HG02870 (cell line): ENCODE measurements around the gene RSPH1.

Experiments used
- ATAC-seq: cut with Tn5 transposase; IDR thresholded peaks from one replicate; pipeline ENCODE4 v1.9.1; 2021; ENCODE audit warnings: mild to moderate bottlenecking, moderate library complexity; ENCODE audit not compliant: unreplicated experiment

Gene RSPH1

DNA sequence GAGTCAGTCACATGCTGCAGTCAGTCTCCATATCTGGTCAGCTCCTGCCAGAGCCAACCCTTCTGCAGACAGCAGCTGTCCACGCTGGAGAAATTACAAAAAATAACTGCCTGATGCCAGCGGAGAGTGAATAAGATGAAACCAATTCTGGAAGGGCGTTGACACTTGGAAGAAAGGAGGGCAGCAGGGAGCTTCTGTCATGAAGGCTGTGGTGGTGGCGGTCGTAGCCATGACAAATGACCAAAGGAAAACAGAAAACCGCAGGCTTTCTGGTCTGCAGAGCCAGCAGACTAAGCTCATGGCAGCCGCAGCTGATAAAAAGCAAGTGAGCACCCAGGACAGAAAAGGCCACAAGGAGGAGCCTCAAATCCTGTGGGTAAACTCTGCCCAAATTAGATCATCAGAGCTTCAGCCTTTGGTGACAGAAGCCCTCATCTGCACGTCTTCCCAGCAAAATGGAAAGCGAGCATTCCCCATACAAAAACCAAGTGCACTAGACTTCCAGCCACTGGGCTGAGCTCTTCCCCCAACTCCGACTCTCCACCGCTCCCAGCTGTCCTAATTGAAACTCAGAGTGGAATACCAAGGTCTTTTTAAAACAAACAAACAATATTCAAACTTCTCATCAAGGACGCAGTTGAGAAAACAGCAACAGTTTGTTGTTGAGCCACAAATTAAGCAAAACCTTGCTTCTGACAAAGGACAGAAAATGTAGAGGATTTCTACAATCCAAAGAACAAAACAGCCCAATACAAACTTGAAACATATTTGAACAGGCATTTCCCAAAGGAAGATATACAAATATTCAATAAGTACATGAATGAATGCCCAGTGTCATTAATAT lies 28.7 kb downstream of the RSPH1 start:
- no peak for ATAC-seq

DNA sequence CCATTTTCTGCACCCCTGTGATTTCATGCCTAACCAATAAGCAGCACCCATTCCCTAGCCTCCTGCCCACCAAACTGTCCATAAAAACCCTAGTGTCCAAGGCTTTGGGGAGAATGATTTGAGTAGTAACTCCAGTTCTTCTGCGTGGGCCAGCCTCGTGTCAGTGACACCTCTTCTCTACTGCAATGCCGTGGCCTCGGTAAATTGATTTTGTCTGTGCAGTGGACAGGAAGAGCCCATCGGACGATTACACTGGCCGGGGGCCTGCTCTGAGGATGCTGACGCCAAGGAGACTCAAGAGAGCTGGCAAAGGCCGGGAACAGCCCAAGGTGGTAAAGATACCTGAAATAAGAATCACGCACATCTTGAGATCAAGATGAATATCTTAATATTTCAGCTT lies 29.3 kb downstream of the RSPH1 start:
- no peak for ATAC-seq

- ATAC-seq, result no peak
These were observed 30.3 kb downstream of the RSPH1 start for GRCh38 chr21:42465803-42466127.

DNA sequence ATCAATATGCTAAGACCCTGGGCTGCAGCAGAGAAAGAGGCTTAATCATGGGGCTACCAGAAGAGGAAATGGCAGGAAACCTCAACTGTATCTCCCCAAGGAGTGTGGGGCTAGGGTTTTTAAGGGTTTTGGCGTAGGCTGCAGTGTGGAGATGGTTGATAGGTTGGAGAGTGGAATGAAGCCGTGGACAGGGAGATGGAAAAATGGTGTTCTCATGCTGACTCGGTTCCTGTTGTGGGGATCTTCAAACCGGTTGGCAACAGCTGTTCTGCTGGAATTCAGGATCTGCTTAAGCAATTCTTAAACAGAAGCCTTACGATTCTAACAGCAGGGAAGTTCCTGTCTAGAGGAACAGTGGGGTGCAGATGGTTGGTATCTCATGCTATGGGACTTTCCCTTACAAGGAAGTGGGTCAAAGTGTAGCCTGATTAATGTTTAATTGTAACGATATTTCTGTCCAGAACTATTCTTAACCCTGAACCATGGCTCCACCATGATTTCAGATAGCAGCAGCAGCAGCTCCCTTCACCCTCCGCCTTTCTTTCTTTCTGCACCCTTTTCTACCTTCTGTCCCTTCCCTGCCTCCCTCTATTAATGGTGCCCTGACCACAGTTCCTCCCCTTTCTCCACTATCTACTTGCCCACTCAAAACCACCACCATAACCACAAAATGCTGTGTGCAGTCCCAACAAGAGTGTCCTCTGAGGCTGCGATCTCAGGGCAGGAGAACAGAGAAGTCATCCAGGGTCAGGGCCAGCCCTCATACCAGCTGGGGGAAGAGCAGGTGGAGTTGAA lies 30.8 kb downstream of the RSPH1 start:
- no peak for ATAC-seq

- ATAC-seq, result no peak
These were observed 32.0 kb downstream of the RSPH1 start for GRCh38 chr21:42463861-42464515.

DNA sequence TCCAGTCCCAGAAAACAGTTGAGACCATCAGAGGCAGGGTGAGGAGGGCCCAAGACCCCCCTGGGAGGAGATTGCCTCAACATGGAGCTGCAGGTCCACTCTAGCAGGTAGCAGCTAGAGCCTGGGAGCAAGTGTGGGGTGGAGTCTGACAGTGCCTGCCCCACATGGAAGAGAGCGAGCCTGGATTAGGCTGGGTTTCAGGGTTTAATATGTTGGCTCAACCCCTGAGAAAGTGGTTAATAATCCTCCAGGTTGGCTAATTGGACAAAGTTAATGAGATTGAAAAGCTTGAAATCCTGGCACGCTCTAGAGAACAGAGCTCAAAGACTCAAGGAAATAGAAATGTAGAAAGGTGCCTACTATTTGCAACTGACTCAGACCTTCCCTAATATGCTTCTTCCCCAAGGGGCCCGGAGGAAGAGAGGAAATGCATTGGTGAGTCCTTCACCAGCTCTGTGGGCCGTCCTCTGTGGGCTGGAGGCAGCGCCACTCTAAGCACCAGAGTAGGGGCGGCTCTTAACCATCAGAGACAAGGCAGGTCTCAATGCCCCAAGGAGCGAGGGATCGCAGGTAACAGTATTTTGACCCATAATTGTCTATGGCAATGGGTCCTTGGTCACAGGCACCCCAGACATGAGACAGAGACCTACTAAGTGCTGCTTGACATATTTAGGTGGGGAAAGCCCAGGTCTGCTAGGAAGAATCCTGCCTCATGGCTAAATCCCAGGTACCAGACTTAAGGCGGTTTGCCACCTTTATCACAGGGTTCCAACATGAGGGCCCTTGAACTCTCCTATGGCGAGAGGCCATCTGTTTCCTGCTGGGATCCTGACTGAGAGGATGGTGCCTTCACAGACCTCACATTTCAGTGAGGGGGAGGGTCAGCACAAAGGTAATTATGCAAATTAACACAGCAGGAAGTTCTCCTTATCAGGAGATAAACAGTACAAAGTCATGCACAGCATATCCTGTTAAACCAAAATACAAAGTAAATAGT lies 33.8 kb downstream of the RSPH1 start:
- ATAC-seq, result no peak

DNA sequence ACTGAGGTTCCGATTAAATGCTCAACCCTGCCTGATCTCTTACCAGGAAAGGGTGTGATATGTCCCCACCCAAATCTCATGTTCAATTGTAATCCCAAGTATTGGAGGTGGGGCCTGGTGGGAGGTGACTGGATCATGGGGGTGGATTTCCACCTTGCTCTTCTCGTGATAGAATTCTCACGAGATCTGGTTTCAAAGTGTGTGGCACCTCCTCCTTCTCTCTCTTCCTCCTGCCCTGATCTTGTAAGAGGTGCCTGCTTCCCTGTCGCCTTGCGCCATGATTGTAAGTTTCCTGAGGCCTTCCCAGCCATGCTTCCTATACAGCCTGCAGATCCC lies 34.9 kb downstream of the RSPH1 start:
- ATAC-seq, result no peak

- no peak for ATAC-seq
These were observed 35.4 kb downstream of the RSPH1 start for GRCh38 chr21:42460391-42461184.

- no peak for ATAC-seq
These were observed 36.3 kb downstream of the RSPH1 start for GRCh38 chr21:42459546-42460215.

GRCh38 chr21:42459082-42459460 lies 37.0 kb downstream of the RSPH1 start:
- no peak for ATAC-seq

GRCh38 chr21:42456457-42456856 lies 39.6 kb downstream of the RSPH1 start:
- no peak for ATAC-seq

DNA sequence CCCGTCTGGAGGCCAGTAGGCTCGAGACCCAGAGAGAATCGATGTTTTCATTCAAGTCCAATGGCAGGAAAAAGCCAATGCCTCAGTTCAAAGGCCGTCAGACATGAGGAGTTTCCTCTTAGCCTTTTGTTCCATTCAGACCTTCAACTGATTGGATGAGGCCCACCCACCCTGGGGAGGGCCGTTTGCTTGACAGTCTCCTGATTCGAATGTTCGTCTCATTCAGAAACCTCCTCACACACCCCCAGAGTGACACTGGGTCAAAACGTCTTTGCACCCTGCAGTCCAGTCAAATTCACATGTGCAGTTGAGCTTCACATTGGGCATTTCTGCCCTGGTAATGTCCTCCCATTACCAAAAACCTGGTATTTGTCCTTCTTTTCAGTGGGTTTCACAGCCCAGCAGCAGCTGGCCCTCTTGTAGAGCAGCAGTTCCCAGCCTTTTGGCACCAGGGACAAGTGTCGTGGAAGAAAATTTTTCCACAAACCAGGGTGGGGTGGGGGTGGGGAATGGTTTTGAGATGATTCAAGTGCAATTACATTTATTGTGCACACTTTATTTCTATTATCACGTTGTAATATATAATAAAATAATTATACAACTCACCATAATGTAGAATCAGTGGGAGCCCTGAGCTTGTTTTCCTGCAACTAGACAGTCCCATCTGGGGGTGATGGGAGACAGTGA lies 40.1 kb downstream of the RSPH1 start:
- ATAC-seq, result no peak

DNA sequence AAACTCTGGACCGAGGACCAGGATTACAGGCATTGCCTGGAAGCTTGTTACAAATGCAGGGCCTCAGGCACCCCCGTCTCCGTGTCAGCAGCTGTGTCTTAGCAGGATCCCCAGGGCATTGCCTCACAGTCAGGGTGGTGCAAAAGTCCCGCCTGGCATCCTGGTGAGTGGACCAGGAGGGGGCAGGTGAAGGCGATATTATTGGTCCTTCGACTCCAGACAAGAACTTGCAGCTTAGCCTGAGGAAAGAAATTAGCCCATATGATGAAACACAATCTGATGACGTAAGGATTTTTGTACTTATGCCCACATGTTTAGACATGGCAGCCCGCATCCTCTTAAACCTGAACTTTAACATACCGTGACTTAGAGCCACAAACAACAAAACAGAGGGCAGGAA lies 40.8 kb downstream of the RSPH1 start:
- ATAC-seq, result no peak

GRCh38 chr21:42454786-42455185 lies 41.2 kb downstream of the RSPH1 start:
- no peak for ATAC-seq

- ATAC-seq, result no peak
These were observed 41.9 kb downstream of the RSPH1 start for GRCh38 chr21:42453986-42454570.

DNA sequence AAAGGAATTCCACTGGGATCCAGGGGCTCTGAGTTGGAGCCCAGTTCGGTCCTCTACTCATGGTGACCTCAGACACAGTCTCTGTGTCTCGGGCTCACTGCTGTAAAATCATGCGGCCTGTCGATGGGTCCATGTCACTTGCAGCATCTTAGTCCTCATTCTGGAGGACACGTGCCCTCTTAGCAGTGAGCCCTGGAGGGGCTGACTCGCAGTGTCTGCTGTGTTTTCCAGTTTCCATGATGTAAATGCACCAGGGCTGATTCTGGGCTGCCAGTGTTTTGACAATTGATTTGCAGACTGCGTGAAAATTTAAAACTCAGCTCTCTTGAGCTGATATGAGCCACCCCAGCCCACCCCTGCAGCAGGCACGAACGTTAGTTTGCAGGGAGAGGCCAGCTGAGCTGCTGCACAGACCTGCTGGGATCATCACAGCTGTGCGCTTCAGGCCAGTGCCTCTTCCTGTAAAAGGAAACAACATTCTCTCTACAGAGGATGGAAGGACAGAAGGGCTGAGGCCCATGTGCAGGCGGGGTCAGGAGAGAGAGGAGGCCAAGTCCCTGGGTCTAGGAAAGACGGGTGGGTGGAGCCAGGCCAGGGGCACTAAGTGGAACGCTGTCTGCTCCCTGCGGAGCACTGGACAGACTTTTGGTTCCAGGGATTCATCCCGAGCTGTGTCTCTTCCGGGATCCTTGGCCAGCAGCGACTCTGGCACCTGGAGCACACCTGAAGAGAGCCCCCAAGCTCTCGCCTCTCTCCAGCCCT lies 42.6 kb downstream of the RSPH1 start:
- ATAC-seq, result no peak

DNA sequence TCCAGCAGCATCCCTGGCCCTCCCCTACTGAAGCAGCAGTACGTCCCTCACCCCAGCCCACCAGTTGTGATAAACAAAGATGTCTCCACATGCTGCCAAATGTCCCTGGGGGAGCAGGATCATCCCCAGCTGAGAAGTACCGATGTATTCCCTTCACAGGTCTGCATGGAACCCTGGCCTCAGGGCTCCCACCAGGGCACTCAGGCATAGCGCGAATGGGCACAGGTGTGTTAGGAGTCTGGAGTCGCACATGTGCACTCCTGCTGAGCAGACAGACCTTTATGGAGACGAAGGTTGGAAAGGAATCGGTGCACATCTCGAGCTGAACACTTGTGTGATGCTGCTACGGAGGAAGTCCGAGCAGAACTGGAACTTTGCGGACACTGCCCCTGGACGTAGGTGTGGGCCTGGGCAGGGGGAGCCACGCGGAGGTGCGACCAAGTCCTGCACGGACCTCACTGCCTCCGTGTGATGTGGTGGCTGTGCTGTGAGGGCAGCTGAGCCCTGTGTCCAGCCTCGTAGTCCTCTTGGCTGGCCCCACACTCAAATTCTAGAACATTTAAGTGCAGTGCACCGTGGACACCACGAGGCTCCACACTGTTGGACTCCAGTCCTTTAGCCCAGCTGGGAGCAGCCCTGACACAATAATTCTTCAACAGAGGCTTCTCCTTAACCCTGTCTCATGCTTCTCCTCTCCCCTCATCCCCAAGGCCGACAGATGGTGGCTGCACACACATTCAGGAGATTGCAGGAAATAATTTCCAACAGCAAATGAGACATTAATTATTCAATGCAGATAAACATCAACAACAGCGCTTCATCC lies 43.4 kb downstream of the RSPH1 start:
- no peak for ATAC-seq
